Hematopoietic multipotent progenitor cell (in vitro differentiated cells): ENCODE data around the gene IFNW1. TPM values are rescaled to one million over a fixed set of nuclear protein-coding genes. Genes with fewer than 3 reads are reported as not detected.
"Not testable (repeated sequence)": the region's sequence is repeated elsewhere in the genome, so short reads cannot be mapped to it uniquely, and the experiment has no call there.

Source experiments
- DNase-seq, 3 donors: peaks; one replicate each; pipeline ENCODE4 v3.0.0-alpha.2; 2011 to 2015; ENCODE audit warnings: low read depth in 2 of 3, low spot score in 2 of 3
- total RNA-seq: library from RNA; depleted of rRNA; stranded (reverse); fragments of >200 nt; gene quantifications from one replicate; pipeline ENCODE4 v1.2.3, GENCODE V29; 2012

Gene IFNW1
- not detected for total RNA-seq

- no peak for DNase-seq
These were observed at the start of gene IFNW1 for GRCh38 chr9:21141427-21141882. IFNW1 (minus strand) TSS chr9:21141832; CDS start chr9:21141570, 262 bp downstream.

DNA sequence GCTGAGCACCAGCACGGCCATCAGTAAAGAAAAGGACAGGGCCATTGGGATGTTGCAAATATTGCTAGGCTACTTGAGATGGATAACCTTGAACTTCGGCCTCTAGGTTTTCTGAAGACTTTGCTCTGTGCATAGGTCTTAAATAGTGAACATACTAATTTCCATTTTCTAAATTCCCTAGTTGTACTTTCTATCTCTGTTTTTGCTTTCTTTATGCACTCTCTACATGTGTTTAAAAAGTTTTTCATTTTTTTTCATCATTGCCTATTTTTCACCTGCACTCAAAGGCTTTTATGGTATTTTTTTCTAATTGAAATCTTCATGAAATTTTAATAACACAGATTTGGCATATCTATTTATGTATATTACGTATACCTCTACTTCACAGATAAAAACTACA, 45.9 kb upstream of the IFNW1 start, which contains the start of gene IFNA4:
TSS of gene IFNA4 (minus strand) at position 101 of the 400 bp plus-strand sequence. CDS start at position 45, 56 bp downstream.
- DNase-seq: not testable (repeated sequence)

GRCh38 chr9:21182810-21183736, 41.4 kb upstream of the IFNW1 start:
- DNase-seq: peak in 2 of 3 donors; percentile 31 to 72

DNA sequence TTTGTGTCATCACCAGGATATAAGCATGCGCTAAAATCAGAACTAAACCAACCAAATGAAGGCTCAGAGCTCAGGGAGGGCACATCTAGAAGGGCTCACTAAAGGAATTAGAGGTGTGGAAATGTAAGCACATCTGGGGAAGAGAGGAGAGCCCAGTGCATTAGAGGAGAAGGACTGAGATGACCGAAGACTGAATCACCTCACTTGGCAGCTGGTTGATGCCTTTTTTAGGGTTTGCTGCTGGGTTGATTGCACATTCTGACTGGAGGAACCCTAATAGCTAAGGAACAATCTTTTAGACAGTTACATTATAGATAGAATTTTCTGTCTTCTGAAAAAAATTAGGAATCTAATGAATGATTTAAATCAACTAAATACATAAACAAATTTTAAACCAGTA, 33.0 kb upstream of the IFNW1 start:
- no peak for DNase-seq

GRCh38 chr9:21172156-21172555, 30.5 kb upstream of the IFNW1 start:
- DNase-seq: no peak

- DNase-seq: no peak
These were observed 29.7 kb upstream of the IFNW1 start for GRCh38 chr9:21171351-21171750.

DNA sequence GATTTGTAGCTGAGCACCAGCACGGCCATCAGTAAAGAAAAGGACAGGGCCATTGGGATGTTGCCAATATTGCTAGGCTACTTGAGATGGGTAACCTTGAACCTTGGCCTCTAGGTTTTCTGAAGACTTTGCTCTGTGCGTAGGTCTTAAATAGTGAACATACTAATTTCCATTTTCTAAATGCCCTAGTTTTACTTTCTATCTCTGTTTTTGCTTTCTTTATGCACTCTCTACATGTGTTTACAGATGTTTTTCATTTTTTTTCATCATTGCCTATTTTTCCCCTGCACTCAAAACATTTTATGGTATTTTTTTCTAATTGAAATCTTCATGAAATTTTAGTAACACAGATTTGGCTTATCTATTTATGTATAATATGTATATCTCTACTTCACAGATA, 24.9 kb upstream of the IFNW1 start, which contains the start of gene IFNA21:
TSS of gene IFNA21 (minus strand) at position 101 of the 400 bp plus-strand sequence. CDS start at position 53, 48 bp downstream.
- not testable (repeated sequence) for DNase-seq

- no peak for DNase-seq
These were observed 23.9 kb upstream of the IFNW1 start for GRCh38 chr9:21165516-21165915.

DNA sequence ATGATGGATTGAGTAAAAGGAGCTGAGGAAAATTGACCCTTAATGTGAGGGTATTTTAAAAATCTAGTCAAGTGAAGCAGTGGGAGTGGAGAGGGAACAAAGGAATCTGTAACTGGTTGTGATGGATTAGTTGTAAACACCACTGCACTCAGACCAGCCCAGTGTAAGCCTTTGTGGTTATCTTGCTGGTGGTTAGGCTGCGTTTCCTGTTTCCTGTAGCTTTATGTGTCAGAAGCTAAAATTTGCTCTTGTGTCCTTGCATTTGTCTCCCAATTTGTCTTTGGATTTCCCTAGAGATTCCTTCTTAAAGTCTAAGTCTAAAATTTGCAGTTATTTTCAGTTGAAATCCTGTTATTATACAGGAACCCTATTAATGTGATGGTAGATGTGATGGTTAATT, 18.5 kb upstream of the IFNW1 start:
- peak in 1 of 3 donors; percentile 40 for DNase-seq

- DNase-seq: no peak
These were observed 13.9 kb upstream of the IFNW1 start for GRCh38 chr9:21155501-21155900.

- peak in 1 of 3 donors; percentile 36 for DNase-seq
These were observed 12.5 kb upstream of the IFNW1 start for GRCh38 chr9:21154018-21154608.

- DNase-seq: no peak
These were observed 11.8 kb upstream of the IFNW1 start for GRCh38 chr9:21153336-21154017.

GRCh38 chr9:21144603-21145002, 3.0 kb upstream of the IFNW1 start:
- DNase-seq: no peak

DNA sequence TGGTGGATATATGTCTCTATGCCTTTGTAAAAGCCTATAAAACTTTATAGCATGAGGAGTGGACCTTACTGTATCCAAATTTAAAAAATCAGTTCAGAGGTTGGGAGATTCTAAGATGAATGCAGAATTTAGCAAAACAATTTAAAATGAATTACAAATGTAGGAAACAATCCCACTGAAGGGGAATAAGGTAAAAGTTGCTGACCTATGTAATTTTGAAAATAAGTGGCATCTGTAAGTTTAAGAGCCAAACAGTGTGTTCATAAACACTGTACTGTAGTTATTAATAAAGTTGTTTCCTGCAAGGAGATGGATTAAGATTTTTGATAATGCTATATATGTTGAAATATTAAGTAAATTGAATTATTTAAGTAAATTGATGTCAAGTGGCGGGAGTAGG, 4.6 kb downstream of the IFNW1 start:
- no peak for DNase-seq

- DNase-seq: no peak
These were observed 5.9 kb downstream of the IFNW1 start for GRCh38 chr9:21135736-21136135.

- DNase-seq: not testable (repeated sequence)
These were observed 13.4 kb downstream of the IFNW1 start for GRCh38 chr9:21128186-21128585.

- no peak for DNase-seq
These were observed 19.9 kb downstream of the IFNW1 start for GRCh38 chr9:21121595-21122251.

- DNase-seq: peak in 1 of 3 donors; percentile 9
These were observed 20.6 kb downstream of the IFNW1 start for GRCh38 chr9:21121079-21121478.

DNA sequence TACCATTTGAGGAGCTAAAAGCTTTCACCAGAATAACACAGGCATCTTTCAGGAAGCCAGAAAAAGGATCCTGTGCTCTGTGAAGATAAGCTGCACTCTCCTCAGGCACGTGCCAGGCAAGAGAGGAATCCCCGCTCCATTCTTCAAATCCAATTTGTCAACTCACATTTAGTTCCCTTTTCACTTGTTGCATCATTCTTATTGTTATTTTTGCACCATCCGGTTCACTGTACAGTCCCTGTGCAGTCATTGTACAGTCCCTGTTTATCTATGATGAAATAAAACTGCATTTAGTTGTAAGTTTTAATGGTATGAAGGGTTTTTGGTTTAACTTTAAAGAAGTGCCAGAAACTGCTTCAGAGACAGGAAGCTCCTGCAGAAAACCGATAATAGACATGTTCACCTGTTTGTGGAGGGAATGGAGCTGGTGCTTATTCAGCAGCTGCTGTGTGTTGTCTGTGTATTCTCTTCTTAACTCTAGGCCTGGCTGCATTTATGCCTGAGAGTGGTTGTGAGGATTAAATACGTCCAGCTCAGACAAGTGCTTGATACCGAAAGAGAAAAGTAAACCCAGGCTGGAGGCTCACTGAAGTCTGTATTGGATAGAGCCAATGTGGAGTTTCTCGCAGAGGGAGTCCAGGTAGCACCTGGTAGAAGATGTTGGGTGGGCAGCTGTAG, 22.4 kb downstream of the IFNW1 start:
- peak in 2 of 3 donors; percentile 82 to 91 for DNase-seq

GRCh38 chr9:21114311-21114710, 27.3 kb downstream of the IFNW1 start:
- no peak for DNase-seq
